Kidney glomerular epithelial cell (primary cell): Measurements from ENCODE around the gene CD44.
"Not testable (repeated sequence)": the region's sequence is repeated elsewhere in the genome, so short reads cannot be mapped to it uniquely, and the experiment has no call there.

Source experiments
- DNase-seq: peaks from one replicate; lab custom pipeline; 2025; lab: John Stamatoyannopoulos, UW

Gene CD44

GRCh38 chr11:35211952-35212351, 73.0 kb downstream of the CD44 start:
- DNase-seq, result no peak

GRCh38 chr11:35214226-35214770, 75.3 kb downstream of the CD44 start:
- DNase-seq, result peak; percentile 90

GRCh38 chr11:35214792-35215193, 75.8 kb downstream of the CD44 start:
- peak; percentile 97 for DNase-seq

GRCh38 chr11:35215945-35216344, 77.0 kb downstream of the CD44 start:
- no peak for DNase-seq

GRCh38 chr11:35216962-35217678, 78.1 kb downstream of the CD44 start:
- no peak for DNase-seq

GRCh38 chr11:35218956-35219355, 80.0 kb downstream of the CD44 start:
- DNase-seq, result no peak

- no peak for DNase-seq
These were observed 84.4 kb downstream of the CD44 start for GRCh38 chr11:35223371-35223796.

GRCh38 chr11:35223991-35224390, 85.0 kb downstream of the CD44 start:
- DNase-seq, result no peak

GRCh38 chr11:35225946-35226520, 87.1 kb downstream of the CD44 start:
- DNase-seq, result no peak

GRCh38 chr11:35226756-35227155, 87.8 kb downstream of the CD44 start:
- DNase-seq, result not testable (repeated sequence)

- DNase-seq, result no peak
These were observed 88.8 kb downstream of the CD44 start for GRCh38 chr11:35227576-35228327.

GRCh38 chr11:35228328-35228725, 89.4 kb downstream of the CD44 start:
- no peak for DNase-seq

- no peak for DNase-seq
These were observed 91.4 kb downstream of the CD44 start for GRCh38 chr11:35230388-35230787.

- DNase-seq, result no peak
These were observed 92.3 kb downstream of the CD44 start for GRCh38 chr11:35231076-35231860.

- no peak for DNase-seq
These were observed 93.9 kb downstream of the CD44 start for GRCh38 chr11:35232891-35233330.

GRCh38 chr11:35233518-35233917, 94.5 kb downstream of the CD44 start:
- no peak for DNase-seq

GRCh38 chr11:35234460-35235156, 95.6 kb downstream of the CD44 start:
- DNase-seq, result peak; percentile 37

GRCh38 chr11:35235157-35235468, 96.1 kb downstream of the CD44 start:
- no peak for DNase-seq

GRCh38 chr11:35235498-35235897, 96.5 kb downstream of the CD44 start:
- no peak for DNase-seq

- DNase-seq, result peak; percentile 33
These were observed 97.1 kb downstream of the CD44 start for GRCh38 chr11:35235936-35236666.

GRCh38 chr11:35236667-35237003, 97.7 kb downstream of the CD44 start:
- DNase-seq, result no peak
